Heart left ventricle (tissue), 16 donors: ENCODE results near the gene UBIAD1. TPM values are rescaled to one million over a fixed set of nuclear protein-coding genes. Genes with fewer than 3 reads are reported as not detected.

Experiments used
- ATAC-seq, 4 donors: fragments of 200-7000 bp; cut with Tn5 transposase; one replicate each; pipeline ENCODE4 v1.9.1; 2020 to 2022; ENCODE audit warnings: moderate library complexity in 4 of 4, mild to moderate bottlenecking in 3 of 4, moderate number of reproducible peaks in 1 of 4
- DNase-seq, 5 donors: peaks; one replicate each; pipeline ENCODE4 v3.0.0-alpha.2; 2020
- H3K27ac ChIP-seq, 12 donors: fragments of 200-600 bp; sonication (generic) in 4 of 12; one replicate each; pipeline versions ENCODE4 v1.5.0 to v1.8.0; 2016 to 2022; ENCODE audit warnings: mild to moderate bottlenecking in 2 of 12
- H3K27me3 ChIP-seq, 9 donors: fragments of 200-600 bp; sonication (generic) in 2 of 9; one replicate each; pipeline versions ENCODE4 v1.5.1 to v1.8.0; 2016 to 2022; ENCODE audit warnings: mild to moderate bottlenecking in 3 of 9
- H3K36me3 ChIP-seq, 9 donors: fragments of 200-600 bp; sonication (generic) in 2 of 9; one replicate each; pipeline versions ENCODE4 v1.5.0 to v1.8.0; 2018 to 2022; ENCODE audit warnings: mild to moderate bottlenecking in 2 of 9
- H3K4me1 ChIP-seq, 12 donors: fragments of 200-600 bp; sonication (generic) in 4 of 12; one replicate each; pipeline versions ENCODE4 v1.5.0 to v1.8.0; 2016 to 2022; ENCODE audit warnings: mild to moderate bottlenecking in 3 of 12
- H3K4me3 ChIP-seq, 12 donors: fragments of 200-600 bp; sonication (generic) in 4 of 12; one replicate each; pipeline versions ENCODE4 v1.5.0 to v1.8.0; 2017 to 2022; ENCODE audit warnings: mild to moderate bottlenecking in 9 of 12, moderate library complexity in 4 of 12
- H3K9me3 ChIP-seq, 12 donors: fragments of 200-600 bp; sonication (generic) in 4 of 12; one replicate each; pipeline versions ENCODE4 v1.5.0 to v1.8.0; 2016 to 2022; ENCODE audit warnings: mild to moderate bottlenecking in 1 of 12
- POLR2A ChIP-seq, 2 donors: fragments of 450-650 bp; IDR thresholded peaks; one replicate each; pipeline ENCODE4 v1.6.1; 2017; ENCODE audit warnings: antibody characterized with exemption in 2 of 2, mild to moderate bottlenecking in 2 of 2, moderate library complexity in 2 of 2
- WGBS, 4 donors: extraction: QIAGEN DNeasy Blood & Tissue Kit in 2 of 4; methylation state at CpG; one replicate each; pipeline versions ENCODE4 v1.1.5 to v1.1.7; 2013 to 2018; 5-methylcytosine and 5-hydroxymethylcytosine counted together
- intact Hi-C, 10 donors: fragments of 100-400 bp; cut with DNase I; formaldehyde crosslinking; loops; one replicate each; pipeline versions ENCODE4 v1.11.1 to v1.14.2; 2022
- polyA plus RNA-seq, 2 donors: library from polyadenylated mRNA; stranded (reverse); fragments of 200-250 nt; gene quantifications; one replicate each; pipeline ENCODE4 v1.2.3, GENCODE V29; 2013
- total RNA-seq, 9 donors: library from RNA; depleted of rRNA in 2 of 9; stranded (reverse); fragments of >200 nt in 2 of 9; fragmentation: NEBNext Ultra II Directional in 3 of 9; extraction: Animal tissue kit (Norgen Biotek cat#: 25700) in 3 of 9; gene quantifications; one replicate each; pipeline versions ENCODE4 v1.1.0 to v1.2.4, GENCODE V29; 2016 to 2023
- TF ChIP-seq, protein P1 (sequence below), 12 donors: fragments of 200-600 bp; sonication (generic) in 4 of 12; IDR thresholded peaks; one replicate each; pipeline versions ENCODE4 v1.5.0 to v1.8.0; 2018 to 2022; ENCODE audit warnings: antibody characterized with exemption in 12 of 12, mild to moderate bottlenecking in 5 of 12
- donor health status: ischemic (EF 13 %, LVEDD 7.1; RV severe dilation, severe dysfunction).
- donor health status: healthy with polysubstance abuse.
- donor health status: DM: no; HTN: yes; CAD: no.
- donor health status: DM: no; HTN: no; CAD: no.
- donor health status: ischemic (EF 25% LVEDD 6.9; RV normal size, moderate dysfunction).
- donor health status: ischemic (EF 25% LVEDD 5.7; RV mildly dilated, moderate dysfunction).
- donor health status: healthy.
- donor health status: DM: yes; HTN: yes; CAD: no.
- donor health status: ischemic (EF 35%, LVEDD 5.7; RV mildly dilated, moderate dysfunction).
- donor health status: nonischemic (EF 11% LVEDD 7.7; RV severe dilation, severe dysfunction).
- donor health status: DM: yes; HTN: yes; CAD: no.
- donor health status: PGD.
- donor health status: ischemic (EF 29% LVEDD 5.4; RV normal size, mild dysfunction).
- donor health status: nonischemic (EF 23%, LVEDD 6.1; RV moderate dilation, normal function).

The UBIAD1 gene
- total and polyA plus RNA-seq, 11 donors: 5.3 to 19.4 (median 11.6) TPM

DNA sequence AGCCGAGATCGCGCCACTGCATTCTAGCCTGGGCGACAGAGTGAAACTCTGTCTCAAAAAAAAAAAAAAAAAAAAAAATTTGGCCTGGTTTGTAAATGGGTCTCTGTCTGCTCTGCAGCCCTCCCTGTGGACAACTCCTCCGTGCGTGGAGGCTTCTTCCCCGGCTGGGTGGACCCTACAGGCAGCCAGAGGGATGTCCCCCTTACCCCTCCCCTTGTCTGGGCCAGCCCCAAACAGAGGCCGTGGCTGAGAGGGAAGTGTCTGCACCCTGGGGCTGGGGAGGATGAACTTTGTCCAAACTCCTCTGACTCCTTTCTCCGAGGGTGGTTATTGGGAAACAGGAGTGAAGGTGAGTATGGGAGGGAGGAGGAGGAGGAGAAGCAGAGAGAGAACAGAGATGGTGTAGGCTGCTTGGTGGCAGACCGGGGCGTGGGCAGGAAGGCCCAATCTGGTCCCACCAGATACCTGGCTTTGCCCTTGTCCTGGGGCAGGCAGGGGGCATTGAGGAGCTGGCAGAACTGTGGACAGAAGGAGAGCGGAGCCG lies 61.3 kb downstream of the UBIAD1 start:
- Histone ChIP-seq H3K27ac (no peak overlapping the region), H3K4me1 (no peaks in the 10 kb centered on the region), H3K36me3 (no peaks in the 10 kb centered on the region), H3K27me3 (peaks cover 0 to 53% (median 10%) of the 10 kb centered on the region in 9 donors), H3K9me3 (no peaks in the 10 kb centered on the region), H3K4me3 (no peak overlapping the region)
- TF ChIP-seq POLR2A (IDR thresholded peaks at IDR 0.05): no peak
- TF ChIP-seq, protein P1, sequence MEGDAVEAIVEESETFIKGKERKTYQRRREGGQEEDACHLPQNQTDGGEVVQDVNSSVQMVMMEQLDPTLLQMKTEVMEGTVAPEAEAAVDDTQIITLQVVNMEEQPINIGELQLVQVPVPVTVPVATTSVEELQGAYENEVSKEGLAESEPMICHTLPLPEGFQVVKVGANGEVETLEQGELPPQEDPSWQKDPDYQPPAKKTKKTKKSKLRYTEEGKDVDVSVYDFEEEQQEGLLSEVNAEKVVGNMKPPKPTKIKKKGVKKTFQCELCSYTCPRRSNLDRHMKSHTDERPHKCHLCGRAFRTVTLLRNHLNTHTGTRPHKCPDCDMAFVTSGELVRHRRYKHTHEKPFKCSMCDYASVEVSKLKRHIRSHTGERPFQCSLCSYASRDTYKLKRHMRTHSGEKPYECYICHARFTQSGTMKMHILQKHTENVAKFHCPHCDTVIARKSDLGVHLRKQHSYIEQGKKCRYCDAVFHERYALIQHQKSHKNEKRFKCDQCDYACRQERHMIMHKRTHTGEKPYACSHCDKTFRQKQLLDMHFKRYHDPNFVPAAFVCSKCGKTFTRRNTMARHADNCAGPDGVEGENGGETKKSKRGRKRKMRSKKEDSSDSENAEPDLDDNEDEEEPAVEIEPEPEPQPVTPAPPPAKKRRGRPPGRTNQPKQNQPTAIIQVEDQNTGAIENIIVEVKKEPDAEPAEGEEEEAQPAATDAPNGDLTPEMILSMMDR (IDR thresholded peaks at IDR 0.05): no peak
- DNase-seq (no peak), ATAC-seq (no peak)
- intact Hi-C loops: no loop called here
- WGBS, 4 donors: 61 to 66% (median 64%) methylated on average over 13 of the region's 13 CpGs

GRCh38 chr1:11334821-11335220 lies 61.8 kb downstream of the UBIAD1 start:
- intact Hi-C loops: loop anchor here in 6 of 10 donors (5.0 kb wide), 1 partner anchor 307 kb away; no protein-coding TSS in a partner anchor
- TF ChIP-seq, protein P1 (IDR thresholded peaks at IDR 0.05): no peak
- no peak for TF ChIP-seq POLR2A (IDR thresholded peaks at IDR 0.05)
- Histone ChIP-seq H3K4me1 (no peaks in the 10 kb centered on the region), H3K27me3 (peaks cover 0 to 53% (median 15%) of the 10 kb centered on the region in 9 donors), H3K27ac (no peak overlapping the region), H3K36me3 (no peaks in the 10 kb centered on the region), H3K4me3 (no peak overlapping the region), H3K9me3 (no peaks in the 10 kb centered on the region)
- WGBS, 4 donors: 77 to 81% (median 79%) methylated on average over 3 to 7 of the region's 7 CpGs
- no peak for DNase-seq
- ATAC-seq: no peak

DNA sequence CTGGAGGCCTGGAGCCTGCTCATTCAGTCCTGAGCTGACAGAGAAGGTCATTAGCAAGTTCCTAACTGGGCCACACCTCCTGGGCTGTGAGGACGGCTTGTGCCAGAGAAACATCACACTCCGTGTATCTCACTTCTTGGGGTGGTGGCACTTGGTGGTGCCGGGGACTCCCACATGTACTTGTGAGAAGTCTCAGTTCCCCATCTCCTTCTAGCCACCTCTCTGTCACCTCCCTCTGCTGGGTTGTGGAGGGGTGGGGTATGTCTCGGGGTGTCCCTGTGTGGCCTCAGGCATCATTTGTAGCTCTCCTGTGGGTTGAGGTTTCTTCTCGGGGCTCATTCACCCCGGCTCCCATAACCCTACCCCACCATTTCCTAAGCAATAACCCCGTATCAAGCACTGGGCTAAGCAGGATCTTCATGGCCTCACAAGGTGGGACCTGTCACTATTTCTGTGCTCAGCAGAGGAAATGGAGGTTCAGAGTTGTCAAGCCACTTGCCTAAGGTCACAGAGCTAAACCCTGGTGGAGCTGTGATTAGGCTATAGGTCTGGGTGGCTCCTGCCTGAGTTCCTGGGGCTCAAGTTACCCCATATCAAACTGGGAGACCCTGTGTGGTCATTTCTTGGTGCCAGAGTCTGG lies 62.5 kb downstream of the UBIAD1 start:
- H3K4me1 ChIP-seq: no peaks in the 10 kb centered on the region
- H3K4me3 ChIP-seq: no peak overlapping the region
- intact Hi-C loops: loop anchor here in 8 of 10 donors (2.0 to 5.0 kb wide), 2 partner anchors 307 kb away; no protein-coding TSS in a partner anchor
- WGBS, 4 donors: 80 to 91% (median 88%) methylated on average over 7 of the region's 7 CpGs
- DNase-seq: no peak
- H3K36me3 ChIP-seq: no peaks in the 10 kb centered on the region
- peaks cover 0 to 60% (median 19%) of the 10 kb centered on the region in 9 donors for H3K27me3 ChIP-seq
- no peak overlapping the region for H3K27ac ChIP-seq
- no peak for ATAC-seq
- no peaks in the 10 kb centered on the region for H3K9me3 ChIP-seq
- TF ChIP-seq, protein P1 (IDR thresholded peaks at IDR 0.05): no peak
- TF ChIP-seq POLR2A (IDR thresholded peaks at IDR 0.05): no peak

DNA sequence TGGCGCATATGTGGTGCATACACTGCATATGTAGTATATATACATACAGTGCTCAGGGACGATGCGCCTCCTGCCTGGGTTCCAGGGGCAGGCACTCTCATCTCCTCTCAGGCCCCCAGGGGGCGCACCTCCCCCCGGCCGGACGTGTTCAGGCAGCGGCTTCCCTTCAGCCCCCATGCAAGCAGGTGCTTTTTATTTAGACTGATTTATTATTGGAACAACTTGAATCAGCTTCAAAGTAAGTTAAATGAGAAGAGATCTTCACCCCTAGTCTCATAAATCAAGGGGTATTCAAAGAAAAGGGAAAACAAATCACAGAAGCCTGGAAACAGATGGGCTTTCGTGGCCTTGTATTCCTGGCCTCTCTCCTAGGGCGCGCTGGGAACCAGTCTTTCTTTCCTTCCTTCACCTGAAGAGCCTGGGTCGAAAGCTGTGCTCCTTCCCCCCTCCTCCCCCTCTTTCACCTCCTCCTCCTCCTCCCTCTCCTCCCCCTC lies 64.6 kb downstream of the UBIAD1 start:
- TF ChIP-seq, protein P1 (IDR thresholded peaks at IDR 0.05): peak; percentile 60 to 81 (median 70)
- no peak for TF ChIP-seq POLR2A (IDR thresholded peaks at IDR 0.05)
- ATAC-seq: peak in 2 of 4 donors; percentile 50 to 66

More for the DNA sequence above, 64.6 kb downstream of the UBIAD1 start:
- Histone ChIP-seq H3K27me3 (peaks cover 0 to 67% (median 30%) of the 10 kb centered on the region in 9 donors), H3K36me3 (no peaks in the 10 kb centered on the region), H3K27ac (no peak overlapping the region), H3K4me1 (no peaks in the 10 kb centered on the region), H3K4me3 (no peak overlapping the region), H3K9me3 (no peaks in the 10 kb centered on the region)
- WGBS, 4 donors: 21 to 25% (median 24%) methylated on average over 12 of the region's 12 CpGs
- DNase-seq: peak in 4 of 5 donors; percentile 19 to 50 (median 36)
- intact Hi-C loops: loop anchor here in 9 of 10 donors (1.0 to 5.0 kb wide), 3 partner anchors 305 to 306 kb away; no protein-coding TSS in a partner anchor
